Measurements from ENCODE around the gene SYCN. TPM values are rescaled to one million over a fixed set of nuclear protein-coding genes. Genes with fewer than 3 reads are reported as not detected.

SYCN gene
- total RNA-seq, 1 experiment from 2014 or later = not detected

DNA sequence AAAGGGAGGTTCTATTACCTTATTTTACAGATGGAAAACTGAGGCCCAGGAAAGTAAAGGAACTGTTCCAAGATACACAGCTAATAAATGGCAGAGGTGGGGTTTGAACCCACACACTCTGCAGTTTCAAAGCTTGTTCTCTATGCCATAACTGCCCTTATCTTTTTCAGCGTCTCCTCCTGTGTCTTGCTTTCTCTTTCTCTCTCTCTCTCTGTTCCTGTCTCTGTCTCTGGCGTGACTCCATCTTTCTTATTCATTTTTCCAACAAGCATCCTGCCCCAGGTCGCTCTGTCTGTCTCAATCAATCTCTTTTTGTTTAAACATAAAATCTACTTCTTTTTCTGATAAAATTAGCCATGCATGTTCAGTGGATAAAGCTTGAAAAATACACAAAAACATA, 47.8 kb upstream of the SYCN start:
- Histone ChIP-seq H3K4me1 (ENCODE audit: control insufficient read depth in 1 of 2, insufficient read depth in 2 of 2, low read length in 2 of 2) (peaks cover 0 to 6% of the 10 kb centered on the region in 2 experiments; a peak in 1 of 4 replicates), H3K79me2 (ENCODE audit: insufficient read depth, low read length) (no peaks in the 10 kb centered on the region), H2AFZ (ENCODE audit: low read depth, low read length, poor library complexity, severe bottlenecking) (no peak overlapping the region), H3K4me3 (replicated peaks in 1 of 2; ENCODE audit: low read depth in 1 of 2, low read length in 2 of 2) (no peak overlapping the region), H3K36me3 (ENCODE audit: control insufficient read depth in 1 of 2, insufficient read depth in 2 of 2, low read length in 2 of 2) (no peaks in the 10 kb centered on the region), H3K9me3 (ENCODE audit: control insufficient read depth in 1 of 2, insufficient read depth in 1 of 2, low read depth in 1 of 2, low read length in 2 of 2) (no peaks in the 10 kb centered on the region), H3K9me2 (ENCODE audit: insufficient read depth) (no peaks in the 10 kb centered on the region), H3K27ac (ENCODE audit: low read depth, low read length) (no peak overlapping the region), H3K27me3 (ENCODE audit: insufficient read depth, low read length) (no peaks in the 10 kb centered on the region), H4K20me1 (ENCODE audit: insufficient read depth) (no peaks in the 10 kb centered on the region), H3K9ac (ENCODE audit: low read length) (no peak overlapping the region), H3K4me2 (ENCODE audit: low read length) (no peak overlapping the region)
- TF ChIP-seq SP1 (IDR thresholded peaks at IDR 0.05; ENCODE audit: low read depth) = no peak
- no peak for TF ChIP-seq ZBTB33 (IDR thresholded peaks at IDR 0.05; ENCODE audit: extremely low read depth, insufficient replicate concordance, low read length)
- no peak for TF ChIP-seq FOSL1 (IDR thresholded peaks at IDR 0.05; ENCODE audit: low read depth)
- TF ChIP-seq CEBPB (IDR thresholded peaks at IDR 0.05; ENCODE audit: low read depth) = no peak
- TF ChIP-seq SRF (IDR thresholded peaks at IDR 0.05; ENCODE audit: low read depth) = no peak
- DNase-seq (ENCODE audit: low read depth, low spot score) (no peak), ATAC-seq (no peak)
- BruUV-seq (replicated peaks) = no TSS peak
- intact Hi-C loops (cut with micrococcal nuclease) = no loop called here
- RAD21 ChIA-PET (ENCODE audit: low non-redundant PET in 1 of 2, low total read pairs in 2 of 2, uncharacterized antibody in 2 of 2, unreplicated experiment in 2 of 2) = no interaction called here
- POLR2A ChIA-PET = no interaction called here
- CTCF ChIA-PET = interaction anchor here (0.9 kb wide), 1 partner anchor 14 kb away, joined by 3 read pairs; no protein-coding TSS in a partner anchor

- ChIA-PET CTCF (interaction anchor here (0.9 kb wide), 1 partner anchor 13 kb away, joined by 3 read pairs; no protein-coding TSS in a partner anchor), RAD21 (ENCODE audit: low non-redundant PET in 1 of 2, low total read pairs in 2 of 2, uncharacterized antibody in 2 of 2, unreplicated experiment in 2 of 2) (no interaction called here), POLR2A (no interaction called here)
- Histone ChIP-seq H3K36me3 (ENCODE audit: control insufficient read depth in 1 of 2, insufficient read depth in 2 of 2, low read length in 2 of 2) (no peaks in the 10 kb centered on the region), H3K4me1 (ENCODE audit: control insufficient read depth in 1 of 2, insufficient read depth in 2 of 2, low read length in 2 of 2) (peaks cover 0 to 6% of the 10 kb centered on the region in 2 experiments; a peak in 1 of 4 replicates), H3K27ac (ENCODE audit: low read depth, low read length) (no peak overlapping the region), H3K27me3 (ENCODE audit: insufficient read depth, low read length) (no peaks in the 10 kb centered on the region), H3K4me2 (ENCODE audit: low read length) (no peak overlapping the region), H3K9ac (ENCODE audit: low read length) (no peak overlapping the region), H3K79me2 (ENCODE audit: insufficient read depth, low read length) (no peaks in the 10 kb centered on the region), H3K9me3 (ENCODE audit: control insufficient read depth in 1 of 2, insufficient read depth in 1 of 2, low read depth in 1 of 2, low read length in 2 of 2) (no peaks in the 10 kb centered on the region), H3K9me2 (ENCODE audit: insufficient read depth) (no peaks in the 10 kb centered on the region), H4K20me1 (ENCODE audit: insufficient read depth) (no peaks in the 10 kb centered on the region), H2AFZ (ENCODE audit: low read depth, low read length, poor library complexity, severe bottlenecking) (no peak overlapping the region), H3K4me3 (replicated peaks in 1 of 2; ENCODE audit: low read depth in 1 of 2, low read length in 2 of 2) (no peak overlapping the region)
- TF ChIP-seq ZBTB33 (IDR thresholded peaks at IDR 0.05; ENCODE audit: extremely low read depth, insufficient replicate concordance, low read length) (no peak), ELF1 (IDR thresholded peaks at IDR 0.05; ENCODE audit: borderline replicate concordance, low read depth) (no peak), JUND (IDR thresholded peaks at IDR 0.05) (no peak)
- ATAC-seq = no peak
- intact Hi-C loops (cut with micrococcal nuclease) = no loop called here
- BruUV-seq (replicated peaks) = no TSS peak
- no peak for DNase-seq (ENCODE audit: low read depth, low spot score)
Measured at GRCh38 chr19:39251081-39251480, 47.0 kb upstream of the SYCN start.

All from HCT116 (cell line).